Activated effector memory CD4-positive, alpha-beta T cell treated with Interleukin-2 at 50 U/mL for 16 hours (primary cell): ENCODE data around the gene NPAS3.

ENCODE experiments used
- DNase-seq: peaks from one replicate; pipeline ENCODE4 v3.0.0-alpha.2; 2020

NPAS3 gene

DNA sequence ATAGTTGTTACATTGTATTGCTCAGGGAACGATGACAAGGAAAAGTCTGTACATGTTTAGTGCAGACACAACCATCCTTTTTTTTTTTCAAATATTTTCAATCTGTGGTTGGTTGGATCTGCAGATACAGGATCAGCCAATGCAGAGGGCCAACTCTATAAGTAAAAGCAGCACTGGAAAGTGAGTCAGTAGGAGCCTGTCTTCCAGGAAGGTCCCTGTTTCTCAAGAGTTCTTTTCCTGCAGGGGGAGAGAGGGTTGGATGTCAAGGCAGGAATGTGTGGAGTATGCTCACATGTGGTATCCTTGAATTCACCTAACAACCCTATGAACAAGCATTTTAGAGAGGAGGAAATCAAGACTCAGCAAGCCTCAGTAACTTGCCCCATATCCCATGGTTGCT is 409.1 kb downstream of the NPAS3 start:
- DNase-seq: no peak

DNA sequence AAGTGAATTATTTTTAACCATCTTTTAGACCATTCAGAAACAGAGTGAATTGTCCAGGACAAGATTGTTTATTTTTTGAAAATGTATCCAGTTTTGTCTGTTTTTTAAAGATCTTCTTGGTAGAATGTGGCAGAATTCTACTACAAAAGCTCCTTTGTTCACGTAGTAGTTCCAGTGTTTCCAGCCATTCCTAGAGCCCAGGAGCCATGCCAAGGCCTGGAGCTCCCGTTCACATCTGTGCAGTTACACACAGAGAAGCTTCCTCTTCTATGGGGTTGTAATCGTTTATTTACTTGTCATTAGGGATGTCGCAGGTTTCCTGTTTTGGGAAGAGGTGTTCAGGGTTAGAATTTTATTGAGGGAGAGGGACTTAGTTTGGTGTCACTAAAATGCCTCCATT is 409.8 kb downstream of the NPAS3 start:
- no peak for DNase-seq

DNA sequence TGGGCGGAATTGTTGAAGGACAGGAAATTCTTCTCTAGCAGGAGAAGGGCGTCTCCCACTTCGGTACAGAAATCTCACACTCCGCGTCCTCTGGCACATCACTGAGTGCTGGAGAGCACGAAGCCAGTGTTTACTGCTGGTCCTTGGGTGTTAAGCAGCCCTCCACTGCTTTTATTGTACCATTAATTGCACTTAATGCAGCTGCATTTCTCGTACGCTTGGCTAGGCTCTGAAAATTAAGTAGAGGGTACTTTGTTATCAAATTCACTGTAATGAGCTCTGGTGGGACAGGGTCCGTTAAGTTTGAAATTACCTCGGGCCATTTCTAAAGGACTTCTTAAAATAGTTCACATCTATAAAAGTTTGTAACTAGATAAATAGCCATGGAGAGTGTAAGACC is 411.2 kb downstream of the NPAS3 start:
- no peak for DNase-seq

DNA sequence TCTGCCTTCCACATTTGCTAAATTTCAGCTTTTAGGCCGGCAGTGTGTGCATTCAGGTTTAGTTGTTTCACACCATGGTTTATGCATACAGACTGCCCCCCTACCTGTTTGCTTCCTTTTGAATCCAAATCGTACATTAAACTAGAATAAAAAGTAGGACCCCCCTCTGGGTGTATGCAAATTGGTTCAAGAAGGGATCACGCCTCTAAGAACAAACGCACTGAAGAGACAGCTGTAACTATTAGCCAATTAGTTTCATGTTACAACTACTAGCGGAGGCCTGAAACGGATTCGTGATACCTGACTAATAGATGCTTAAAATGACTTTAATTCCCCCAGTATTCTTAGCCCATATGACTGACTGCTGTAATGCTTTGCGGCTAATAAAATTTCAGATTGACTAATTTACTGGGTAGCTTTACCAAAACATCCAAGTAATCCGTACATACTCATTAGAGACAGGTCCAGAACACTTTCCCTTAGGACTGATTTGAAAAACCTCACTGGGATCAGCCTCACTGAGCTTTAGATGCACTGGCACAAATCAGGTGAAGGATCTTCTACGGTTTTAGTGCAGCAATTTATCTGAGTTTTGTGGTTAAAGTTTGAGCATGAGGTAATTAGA is 411.8 kb downstream of the NPAS3 start:
- no peak for DNase-seq

DNA sequence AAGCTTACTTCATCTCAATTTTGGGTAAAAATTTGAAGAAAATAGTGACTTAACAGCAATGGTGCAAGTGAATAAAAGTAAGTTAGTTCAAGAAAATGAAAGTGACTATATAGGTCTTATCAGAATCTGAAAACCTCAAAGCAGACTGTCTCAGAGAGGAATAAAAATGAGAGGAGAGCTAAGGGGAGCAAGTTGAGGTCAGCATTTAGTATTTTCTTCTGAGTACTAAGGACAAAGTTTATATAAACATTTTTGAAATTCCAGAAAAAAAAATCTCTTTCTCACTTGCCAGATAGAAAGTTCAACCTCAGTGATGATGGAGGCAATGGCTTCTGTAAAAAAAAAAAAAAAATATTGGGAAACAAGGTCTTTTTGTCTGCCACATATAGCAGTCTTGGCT is 414.1 kb downstream of the NPAS3 start:
- DNase-seq: no peak

DNA sequence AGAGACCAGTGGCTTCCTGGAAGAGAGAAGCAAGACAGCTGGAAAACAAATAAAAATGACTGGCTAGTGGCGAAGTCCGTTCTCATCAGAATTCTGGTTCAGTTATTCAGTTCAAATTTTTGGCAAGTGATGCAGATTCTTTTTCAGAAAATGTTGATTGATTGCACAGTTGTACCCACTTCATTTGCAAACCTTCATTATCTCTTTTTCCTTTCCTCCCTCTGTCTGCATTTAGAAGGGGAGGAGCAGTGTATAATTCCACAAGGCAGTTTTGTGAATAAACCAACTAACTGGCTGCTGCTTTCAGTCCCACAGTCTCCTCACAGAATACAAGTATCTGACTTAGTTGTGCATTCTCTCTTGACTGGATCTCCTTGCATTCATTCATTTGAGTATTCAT is 417.5 kb downstream of the NPAS3 start:
- no peak for DNase-seq

DNA sequence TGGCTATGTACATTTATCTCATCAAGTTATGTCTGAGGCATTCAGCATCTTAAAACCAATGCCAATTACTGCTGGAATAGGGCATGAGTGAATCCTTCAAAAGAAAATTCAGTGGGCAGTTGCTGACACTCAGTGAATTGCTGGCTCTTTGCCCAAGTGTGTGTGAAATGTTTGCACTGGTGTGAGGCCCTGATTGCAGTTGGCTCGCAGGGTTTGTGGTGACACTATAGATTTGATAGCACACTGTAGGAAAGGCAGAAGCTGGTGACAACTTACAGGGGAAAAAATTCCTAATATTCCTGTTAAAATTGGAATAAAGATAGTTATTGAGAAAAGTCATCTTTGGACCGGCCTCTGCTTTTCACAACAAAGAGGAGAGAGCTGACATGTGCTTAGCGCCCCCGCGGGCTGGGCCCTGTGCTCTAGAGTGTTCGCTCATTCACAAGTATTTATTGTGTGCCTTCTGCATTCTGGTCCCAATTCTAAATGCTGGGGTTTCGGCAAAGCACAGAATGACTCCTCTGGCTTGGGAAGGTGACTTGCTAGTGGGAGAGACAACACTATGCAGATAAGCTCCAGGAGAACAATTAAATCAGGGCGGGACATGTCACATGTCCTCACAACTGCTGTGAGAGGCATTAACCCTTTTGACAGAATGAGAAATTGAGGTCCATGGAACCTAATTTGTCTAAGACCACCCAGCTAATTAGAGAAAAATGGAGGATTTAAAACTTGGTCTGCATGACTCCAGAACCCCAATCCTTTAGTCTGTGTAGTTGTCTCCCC is 418.7 kb downstream of the NPAS3 start:
- no peak for DNase-seq

DNA sequence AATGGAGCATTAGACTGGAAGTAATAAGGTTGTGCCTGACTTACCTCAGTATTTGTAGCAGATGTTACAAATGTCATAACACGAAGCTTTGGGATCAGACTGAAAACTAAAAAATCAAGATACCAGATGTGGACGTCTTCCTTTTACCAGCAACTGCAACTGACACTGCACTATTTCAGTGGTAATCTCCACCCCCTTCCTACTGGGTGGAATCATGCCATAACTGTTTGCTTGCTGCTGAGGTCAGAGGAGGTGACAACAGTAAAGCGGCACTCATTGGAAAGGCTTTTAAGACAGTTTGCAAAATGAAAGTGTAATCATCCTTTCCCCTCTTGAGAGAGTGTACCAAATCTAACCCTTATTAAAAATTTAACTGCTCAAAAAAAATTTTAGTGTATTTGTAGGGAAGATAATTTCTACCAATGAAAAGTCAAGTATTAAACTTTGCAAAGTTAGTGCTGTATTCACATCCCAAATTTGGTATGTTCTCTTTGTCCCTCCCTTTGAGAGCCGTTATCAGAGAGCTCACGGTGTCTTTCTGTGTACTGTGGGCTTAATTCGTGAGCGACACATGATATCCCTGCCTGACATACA is 420.7 kb downstream of the NPAS3 start:
- no peak for DNase-seq

DNA sequence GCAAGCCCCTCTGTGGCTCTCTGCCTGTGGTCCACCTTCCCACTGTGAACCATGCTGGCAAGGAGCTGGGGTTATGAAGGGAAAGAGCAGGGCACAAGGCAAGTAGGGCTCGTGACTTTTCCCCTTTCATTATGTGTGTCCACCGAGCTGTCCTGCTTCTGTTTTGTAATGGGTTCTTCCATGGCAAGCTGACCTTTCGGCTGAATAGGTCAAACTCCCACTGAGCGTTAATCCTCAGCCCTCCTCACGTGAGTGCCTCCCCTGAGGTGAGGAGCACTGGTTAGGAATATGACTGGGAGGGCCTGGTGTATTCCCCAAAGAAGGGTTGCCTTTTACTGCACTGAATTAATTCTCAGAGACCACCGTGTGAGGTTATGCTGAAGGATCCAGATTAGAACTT is 424.3 kb downstream of the NPAS3 start:
- no peak for DNase-seq

DNA sequence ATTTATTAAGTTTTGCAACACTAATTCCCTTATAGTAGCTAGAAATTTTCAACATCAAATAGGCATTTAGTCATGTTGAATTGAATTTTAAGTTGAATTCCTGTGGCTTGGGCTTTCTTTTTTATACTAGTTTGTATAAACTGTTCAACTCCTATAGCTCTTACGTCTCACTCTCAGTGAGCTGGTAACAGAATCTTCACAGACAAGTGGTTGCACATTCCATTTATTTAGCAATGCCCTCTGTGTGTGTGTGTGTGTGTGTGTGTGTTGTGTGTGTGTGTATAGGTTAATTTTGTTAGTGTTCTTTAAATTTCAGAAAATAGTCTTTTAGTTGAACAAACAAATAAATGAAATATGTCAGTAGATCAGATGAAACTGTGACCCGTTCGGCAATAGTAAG is 425.0 kb downstream of the NPAS3 start:
- no peak for DNase-seq

DNA sequence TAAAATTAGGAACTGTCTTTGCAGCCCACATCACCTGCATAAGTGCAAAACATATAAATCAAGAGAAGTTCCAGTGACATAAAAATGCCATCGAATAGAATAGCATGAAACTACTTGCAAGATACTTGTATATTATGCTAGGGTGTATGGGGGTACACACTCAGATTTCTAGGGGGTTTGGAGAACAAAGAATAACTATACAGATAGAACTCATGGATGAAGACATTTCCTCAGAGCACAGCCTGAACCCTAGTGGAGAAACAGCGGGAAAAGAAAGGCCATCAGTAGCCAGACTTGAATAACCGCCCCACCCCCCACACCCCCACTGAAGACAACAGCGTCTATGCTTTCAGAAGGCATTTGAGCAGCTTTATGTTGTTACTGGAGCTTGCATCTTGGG is 425.8 kb downstream of the NPAS3 start:
- no peak for DNase-seq

DNA sequence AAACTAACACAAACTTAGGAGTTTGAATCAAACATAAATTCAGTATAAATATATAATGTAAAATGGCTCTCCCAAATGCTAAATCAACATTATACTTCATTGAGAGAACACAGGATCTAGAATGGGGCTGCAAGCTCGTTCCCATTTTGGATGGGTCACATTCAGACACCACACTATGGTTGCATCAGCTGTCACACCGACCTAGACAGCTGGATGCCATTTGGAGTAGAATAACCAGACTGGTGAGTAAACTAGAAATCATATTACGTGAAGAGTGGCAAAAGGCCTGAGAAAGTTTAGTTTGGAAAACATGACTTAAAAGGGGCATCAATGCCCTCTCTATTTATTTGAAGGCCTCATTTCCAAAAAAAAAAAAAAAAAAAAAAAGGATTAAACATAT is 430.4 kb downstream of the NPAS3 start:
- DNase-seq: no peak

DNA sequence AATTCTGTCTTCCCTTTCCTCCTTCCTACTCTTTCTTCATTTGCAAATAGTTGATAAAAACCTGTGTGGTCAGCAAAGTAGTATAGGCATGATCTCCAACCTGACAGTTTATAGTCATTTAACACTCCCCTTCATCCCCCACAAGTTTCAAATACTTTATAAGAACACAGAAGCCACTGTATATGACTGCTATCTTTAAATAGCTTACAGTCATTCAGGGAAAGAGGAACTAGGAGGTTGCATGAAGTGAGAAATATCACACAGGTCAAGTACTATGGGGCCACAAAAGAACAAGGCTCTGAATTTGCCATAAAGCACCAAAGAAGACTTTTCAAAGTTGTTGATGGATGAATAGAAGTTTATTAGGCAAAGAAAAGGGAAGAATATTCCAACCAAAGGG is 431.3 kb downstream of the NPAS3 start:
- DNase-seq: no peak

DNA sequence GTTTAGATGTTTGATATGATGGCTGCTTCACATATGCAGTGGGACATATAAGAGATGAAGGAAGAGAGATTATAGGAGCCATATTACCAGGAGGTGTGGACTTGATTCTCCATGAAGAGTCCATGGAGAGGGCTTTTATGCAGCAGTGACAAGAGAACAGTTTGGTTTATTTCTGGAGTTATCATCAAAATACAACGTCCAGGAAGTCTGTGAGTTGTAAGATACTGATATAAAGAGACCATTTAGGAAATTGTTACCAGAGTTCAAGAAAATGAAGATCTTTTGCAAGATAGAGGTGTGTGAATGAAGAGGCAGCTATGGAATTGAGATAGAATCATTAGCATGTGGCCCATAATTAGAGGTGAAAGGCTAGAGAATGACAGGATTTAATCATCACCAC is 431.7 kb downstream of the NPAS3 start:
- DNase-seq: no peak

DNA sequence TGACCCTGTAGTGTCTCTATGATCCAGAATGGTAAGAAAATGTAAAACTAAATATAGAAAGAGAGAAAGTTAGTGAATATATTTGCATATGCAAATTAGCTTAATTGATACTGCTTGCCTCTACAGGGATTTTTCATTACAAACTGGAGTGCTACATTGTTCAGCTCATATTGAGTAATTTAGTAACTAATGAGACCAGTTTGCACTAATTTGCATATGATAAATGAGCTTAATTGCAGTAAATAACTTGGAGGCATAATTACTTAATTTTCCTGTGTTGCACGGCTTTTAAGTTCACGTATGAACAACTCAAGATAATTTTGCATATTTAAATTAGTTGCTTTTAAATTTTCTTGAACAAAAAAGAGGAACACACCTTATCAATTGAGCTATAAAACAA is 436.5 kb downstream of the NPAS3 start:
- no peak for DNase-seq

DNA sequence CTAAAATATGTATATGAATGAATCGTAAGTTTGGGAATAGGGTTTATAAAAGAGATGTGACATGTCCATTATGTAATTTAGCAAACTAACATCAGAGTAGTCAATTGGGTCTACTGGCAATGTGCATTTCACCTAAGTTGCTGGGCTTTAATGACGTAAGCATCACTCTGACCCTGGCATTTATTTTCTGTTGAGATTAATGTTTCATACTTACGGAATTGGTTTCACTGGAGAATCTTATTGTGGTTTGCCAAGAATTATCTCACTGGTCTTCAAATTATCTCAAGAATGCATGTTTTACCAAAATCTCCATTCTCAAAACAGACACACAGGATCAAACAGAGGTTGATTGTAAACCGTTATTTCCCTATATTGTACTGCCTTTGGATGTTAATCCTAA is 437.1 kb downstream of the NPAS3 start:
- DNase-seq: no peak

DNA sequence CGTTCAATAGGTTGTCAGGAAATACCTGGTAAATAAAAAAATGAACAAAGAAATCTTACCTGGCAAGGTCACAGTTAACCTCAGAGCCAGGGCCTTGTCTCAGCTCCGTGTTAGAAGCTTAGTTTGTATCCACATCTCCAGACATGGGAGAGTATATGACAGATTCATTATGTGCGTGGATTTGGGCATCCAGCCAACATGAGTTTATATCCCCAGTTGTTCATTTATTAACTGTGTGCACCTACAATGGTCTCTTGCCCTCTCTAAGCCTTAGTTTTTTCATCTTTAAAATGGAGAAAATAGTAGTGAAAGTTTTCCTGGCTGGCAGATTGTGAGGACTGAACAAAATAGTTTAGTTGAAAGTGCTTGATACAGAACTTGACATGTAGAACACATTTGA is 437.8 kb downstream of the NPAS3 start:
- DNase-seq: no peak

DNA sequence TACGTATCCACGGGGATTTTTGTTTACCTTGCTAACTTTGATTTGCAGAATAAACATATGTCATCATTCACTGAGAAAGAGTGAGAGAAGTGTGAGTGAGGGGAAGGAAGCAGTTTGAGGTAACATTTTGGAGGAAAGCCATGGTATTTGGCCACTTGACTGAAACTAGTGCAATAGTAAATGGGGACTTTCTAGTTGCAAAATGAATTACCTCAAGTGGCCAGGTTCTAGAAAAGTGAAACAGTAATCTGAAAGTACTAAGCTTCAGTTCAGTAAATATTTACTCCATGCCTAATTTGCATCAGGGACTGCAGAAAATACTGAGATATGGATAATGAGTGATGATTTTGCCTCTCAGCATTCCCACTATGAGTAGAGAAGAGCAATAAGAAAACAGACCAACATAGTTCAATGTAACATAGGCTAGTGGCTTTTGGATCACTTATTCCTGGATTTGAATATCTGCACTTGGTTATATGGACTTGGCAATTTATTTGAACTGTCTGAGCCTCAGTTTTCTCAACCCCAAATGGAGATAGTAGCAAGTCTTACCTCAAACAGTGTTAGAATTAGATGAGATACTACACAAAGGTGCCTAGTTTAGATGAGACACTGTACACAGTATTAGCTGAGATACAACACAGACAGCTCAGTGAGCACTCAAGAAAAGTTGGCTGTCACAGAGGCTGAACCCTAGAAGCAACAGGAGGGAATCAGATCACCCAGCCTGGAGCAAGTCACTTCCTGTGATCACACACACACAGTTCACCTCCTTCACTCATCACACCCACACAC is 439.1 kb downstream of the NPAS3 start:
- DNase-seq: no peak

DNA sequence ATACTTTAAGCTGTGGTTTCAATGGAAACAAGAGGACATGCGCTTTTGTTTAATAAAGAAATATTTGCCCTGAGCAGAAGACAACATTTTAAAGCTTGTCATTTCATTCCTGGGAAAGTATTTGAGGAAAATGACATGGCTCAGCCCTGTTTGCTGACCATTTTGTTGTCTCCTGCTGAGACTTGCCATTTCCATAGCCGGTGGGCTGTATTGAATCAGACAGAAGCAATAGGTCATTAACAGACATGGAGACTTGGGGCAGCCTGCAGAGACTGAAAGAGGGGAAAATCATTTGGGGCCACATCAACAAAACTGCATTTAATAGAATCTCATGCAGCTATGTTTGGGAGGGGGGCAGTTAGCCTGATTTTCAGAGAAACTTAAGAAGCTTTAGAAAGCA is 443.0 kb downstream of the NPAS3 start:
- DNase-seq: no peak

DNA sequence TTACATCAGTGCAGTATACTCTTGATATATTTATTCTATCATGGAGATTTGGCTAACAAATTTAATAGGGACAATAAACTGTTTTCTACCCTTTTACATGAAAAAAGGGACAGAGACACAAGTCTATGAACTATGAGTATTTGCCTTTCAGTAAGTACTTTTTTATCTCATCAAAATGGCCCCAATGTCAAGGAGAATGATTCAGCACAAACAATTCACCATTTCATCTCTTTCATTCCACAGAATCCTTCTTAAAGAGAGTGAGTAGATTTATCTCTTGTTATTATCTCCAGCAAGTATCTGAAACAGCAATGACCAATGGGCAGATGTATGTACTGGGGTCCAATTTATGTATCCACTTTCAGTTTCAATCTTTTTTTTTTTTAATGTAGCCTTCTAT is 447.5 kb downstream of the NPAS3 start:
- no peak for DNase-seq

DNA sequence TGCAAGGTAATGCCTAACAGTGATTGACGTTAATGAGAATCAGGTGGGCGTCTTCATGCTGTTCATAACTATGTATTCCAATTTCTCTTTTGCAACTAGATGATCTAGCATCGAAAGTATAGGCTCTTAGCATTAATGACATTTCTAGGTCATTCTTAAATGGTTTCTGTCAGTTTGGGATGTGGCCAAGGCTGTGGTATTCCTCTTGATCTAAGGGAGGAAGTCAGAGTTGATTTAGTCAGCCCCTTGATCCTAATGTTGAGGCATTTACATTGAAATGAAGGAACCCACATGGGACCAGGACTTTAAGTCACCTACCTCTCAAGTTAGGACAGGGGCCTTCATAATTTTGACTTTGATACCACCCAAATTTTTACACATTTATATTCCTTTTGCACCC is 448.1 kb downstream of the NPAS3 start:
- DNase-seq: no peak

DNA sequence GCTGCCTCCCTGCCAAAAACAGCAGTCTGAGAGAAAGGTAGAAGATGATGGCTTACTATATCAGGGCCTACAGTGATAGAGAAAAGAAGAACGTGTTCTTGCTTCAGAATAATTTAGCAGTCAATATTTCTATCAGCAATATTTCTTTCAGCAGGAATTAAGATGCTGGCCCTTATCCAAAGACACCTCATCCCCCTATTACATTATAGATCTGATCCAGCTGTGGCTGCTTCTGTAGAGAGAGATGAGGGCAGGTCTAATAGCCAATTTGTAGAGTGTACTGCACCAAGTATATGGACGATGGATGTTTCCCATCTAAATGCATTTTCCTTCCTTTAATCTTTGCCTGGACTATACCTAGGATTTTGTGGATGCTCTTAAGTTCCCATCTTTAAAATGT is 451.7 kb downstream of the NPAS3 start:
- DNase-seq: no peak

DNA sequence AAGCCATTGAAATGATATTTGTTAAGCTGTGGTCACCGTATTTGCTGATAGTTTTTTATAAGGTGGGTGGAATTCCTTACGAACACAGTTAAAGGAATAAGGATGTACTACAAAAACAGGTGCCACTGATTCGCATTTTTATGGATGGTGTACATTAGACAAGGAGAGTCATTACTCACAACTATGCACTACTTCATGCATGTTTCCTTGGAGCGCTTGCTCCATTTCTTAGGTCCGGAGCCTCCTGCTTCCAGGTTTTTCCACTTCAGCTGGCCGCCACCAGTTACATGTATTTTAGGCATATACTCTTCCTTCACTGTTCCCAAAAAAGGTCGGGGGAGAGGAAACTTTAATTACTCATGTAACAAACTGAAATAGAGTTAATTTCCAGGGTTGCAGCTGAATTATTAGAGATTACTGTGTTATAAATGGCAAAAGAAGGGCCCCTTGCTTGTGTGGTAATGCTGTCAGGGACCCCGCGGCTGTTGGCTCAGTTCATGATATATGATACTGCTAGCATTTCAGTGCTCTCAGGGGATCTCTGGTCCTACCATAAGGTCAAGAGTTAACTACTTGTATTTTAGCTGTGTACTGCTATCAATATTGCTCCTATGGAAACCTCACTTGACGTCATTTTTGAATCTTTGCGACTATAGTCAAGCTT is 454.7 kb downstream of the NPAS3 start:
- DNase-seq: no peak
